Measurements from ENCODE around the gene OR6K2.

The OR6K2 gene

DNA sequence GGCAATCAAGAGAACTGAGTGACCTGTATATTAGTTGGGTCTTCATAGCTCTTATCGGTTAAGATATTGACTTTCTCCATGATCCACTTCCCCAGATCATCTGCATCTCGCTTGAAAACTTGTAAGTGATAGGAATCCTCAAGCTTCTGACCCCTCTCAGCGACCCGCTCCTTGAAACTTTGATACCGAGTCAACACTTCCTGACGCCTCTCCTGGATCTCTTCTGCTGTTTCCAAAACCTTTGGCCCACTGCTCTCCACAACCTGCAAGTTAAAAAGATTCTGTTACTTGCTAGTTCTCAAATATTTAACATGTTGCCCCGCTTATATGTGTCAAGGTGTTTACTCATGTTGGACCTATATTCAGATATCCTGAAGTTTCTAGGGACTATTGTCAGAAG, 15.4 kb downstream of the OR6K2 start:
- DNase-seq (ENCODE audit: low read depth) = no peak

DNA sequence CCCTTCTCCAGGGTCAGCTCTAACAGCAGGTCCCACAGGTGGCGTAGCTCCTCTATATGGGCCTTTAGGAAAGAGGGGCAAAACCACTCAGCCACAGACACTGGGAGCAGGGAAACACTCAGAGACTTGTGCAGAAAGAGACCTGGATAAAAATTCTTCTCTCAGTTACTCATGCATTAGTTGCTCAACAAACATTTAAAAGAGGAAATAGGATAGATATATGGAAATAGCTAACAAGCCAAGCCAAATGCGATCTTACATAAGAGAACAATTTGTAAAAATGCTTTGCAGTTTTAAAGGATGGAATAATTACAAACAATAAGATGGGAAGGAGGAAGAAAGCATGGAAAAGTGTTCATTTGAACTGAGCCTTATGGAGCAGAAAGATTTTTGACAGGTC, 18.8 kb downstream of the OR6K2 start:
- no peak for DNase-seq (ENCODE audit: low read depth)

DNA sequence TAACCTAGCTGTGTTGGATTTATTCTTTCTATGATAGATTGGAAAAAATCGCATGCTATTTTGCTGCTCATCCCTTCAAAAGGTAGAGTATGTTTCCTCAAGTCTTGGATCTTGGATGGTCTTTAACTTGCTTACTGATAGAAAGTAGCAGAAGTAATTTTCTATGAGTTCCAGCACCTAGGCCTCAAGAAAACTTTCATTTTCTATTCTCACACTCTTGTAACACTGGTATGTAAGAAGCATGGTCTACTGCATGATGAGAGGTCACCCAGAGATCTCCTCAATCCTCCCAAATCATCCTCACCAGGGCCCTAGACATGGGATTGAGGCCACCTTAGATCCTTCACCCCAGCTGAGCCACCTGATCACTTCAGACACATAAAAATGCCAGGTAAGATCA, 21.2 kb downstream of the OR6K2 start:
- no peak for DNase-seq (ENCODE audit: low read depth)

DNA sequence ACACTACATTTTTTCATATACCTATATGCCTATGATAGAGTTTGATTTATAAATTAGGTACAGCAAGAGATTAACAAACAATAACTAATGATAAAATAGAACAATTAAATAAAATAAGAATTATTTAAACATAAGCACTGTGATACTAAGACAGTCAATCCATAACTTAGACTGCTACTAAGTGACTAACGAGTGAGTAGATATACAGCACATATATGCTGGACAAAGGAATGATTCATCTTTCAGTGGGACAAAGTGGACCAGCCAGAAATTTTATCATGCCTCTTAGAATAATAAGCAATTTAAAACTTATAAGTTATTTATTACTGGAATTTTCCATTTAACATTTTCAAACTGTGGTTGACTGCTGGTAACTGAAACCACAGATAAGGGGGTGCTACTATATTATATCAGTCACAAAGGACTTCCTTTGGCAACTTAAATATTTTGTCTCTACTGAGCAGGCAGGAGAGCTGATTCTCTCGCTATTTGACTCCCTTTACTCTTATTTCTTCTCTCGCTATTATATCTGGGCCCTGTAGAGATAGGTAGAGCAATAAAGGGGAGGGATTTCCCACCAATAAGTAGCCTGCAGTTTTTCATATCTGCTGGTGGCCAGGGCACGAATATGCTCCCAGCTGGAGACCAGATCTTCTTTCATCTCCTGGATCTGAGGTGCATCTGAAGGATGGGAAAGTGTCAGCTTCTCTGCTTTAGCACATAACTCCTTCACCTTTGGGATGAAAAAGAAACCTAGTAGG, 24.7 kb downstream of the OR6K2 start:
- DNase-seq (ENCODE audit: low read depth) = no peak

DNA sequence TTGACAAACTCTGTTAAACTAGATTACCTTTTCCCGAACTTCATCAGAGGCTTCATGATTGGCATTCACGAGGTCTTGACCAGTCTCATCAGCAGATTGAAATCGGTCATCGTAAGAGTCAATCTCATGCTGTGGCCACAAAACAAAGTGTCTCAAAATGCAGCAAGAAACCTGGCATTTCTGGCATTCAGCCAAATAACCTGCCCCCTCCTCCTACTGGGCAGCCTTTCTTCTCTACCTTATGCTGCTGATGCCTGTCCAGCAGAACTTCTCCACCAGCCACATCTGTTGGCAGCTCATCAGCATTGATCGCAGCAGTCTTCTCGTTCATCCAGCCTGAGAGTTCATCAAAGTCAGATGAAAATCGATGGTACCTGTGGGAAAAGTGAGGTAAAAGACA, 26.1 kb downstream of the OR6K2 start:
- no peak for DNase-seq (ENCODE audit: low read depth)

DNA sequence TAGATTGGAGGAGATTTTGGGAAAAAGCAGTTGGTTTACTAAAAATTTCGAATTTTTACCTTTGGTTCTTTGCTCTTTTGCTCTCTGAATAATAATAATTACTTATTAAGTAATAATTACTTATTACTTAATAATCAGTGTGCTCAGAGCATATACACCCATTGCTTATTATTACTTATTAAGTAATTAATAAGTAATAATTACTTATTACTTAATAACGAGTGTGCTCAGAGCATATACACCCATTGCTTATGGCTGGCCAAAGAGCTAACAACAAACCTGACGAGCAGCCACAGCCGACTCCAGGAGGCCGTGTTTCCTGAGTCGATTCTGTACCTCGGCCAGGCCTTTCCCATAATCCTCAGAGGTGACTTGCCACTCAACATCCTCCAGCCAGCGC, 34.4 kb downstream of the OR6K2 start:
- no peak for DNase-seq (ENCODE audit: low read depth)

DNA sequence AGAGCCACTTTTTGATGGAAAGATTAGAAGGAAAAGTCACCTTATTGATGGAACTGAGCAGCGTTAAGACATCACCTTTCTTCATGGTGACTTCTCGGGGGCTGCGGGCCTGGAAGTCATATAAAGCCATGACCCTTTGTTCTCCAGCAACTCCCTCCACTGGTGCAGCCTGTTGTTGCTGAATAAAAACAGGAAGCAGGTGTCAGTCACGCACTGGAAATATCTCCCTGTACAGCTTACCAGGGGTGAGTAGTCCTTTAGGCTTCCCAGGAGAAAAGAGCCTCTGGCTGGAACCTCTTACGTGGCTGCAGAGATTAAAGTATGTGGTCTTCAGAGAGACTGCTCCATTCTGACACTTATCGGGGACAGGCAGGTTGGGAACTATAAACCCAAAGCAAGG, 45.9 kb downstream of the OR6K2 start:
- no peak for DNase-seq (ENCODE audit: low read depth)

DNA sequence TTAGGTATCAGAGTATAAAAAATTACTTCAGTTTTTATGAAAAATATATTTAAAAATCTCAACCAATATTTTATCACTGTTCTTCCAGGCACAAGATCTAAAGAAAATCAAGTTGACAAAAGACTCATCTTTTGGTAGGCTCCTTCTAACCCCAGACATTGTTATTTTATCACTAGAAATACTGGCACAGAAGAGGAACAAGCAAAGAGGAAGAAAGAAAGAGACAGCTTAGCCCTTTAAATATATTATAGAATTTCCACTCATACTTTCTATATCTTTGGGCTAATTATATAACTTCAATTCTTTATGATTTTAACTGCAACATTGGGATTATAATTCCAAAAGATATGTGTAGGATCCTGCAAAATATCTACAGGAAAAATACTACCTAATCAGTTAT, 46.4 kb downstream of the OR6K2 start:
- DNase-seq (ENCODE audit: low read depth) = no peak

DNA sequence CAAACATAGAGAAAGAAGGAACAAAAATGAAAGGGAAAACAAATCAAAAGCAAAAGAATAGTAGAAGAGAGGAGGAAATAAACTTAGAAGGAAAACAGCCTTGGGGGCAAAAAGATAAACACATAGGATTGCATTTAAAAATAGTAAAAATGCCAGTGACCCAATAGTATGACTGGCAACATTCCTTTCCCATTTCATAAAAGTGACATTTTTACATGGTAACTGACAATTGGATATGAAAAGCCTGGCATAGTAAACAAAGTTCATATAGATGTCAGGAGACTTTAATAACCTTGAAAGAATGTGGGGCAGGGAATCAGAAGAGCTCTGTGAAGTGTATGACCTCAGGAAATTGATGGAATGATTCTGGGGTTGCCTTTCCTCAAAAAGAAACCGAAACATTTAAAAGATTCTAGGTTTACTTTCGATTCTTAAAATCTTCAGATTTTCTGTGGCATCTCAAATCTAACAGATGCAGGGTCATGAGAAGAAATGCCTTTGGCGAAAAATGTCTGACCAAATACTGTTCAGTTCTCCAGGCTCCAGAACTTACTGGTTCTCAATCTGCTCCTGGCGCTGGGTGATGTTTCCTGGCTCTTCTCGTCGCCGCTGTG, 47.6 kb downstream of the OR6K2 start:
- no peak for DNase-seq (ENCODE audit: low read depth)
